ENCODE results near the gene MYBPH.

MYBPH gene

GRCh38 chr1:203176273-203177035, 828 bp upstream of the MYBPH start:
- no peak for ATAC-seq
- no peak for TF ChIP-seq ZFP3 (CRISPR knock-in tag; IDR thresholded peaks at IDR 0.05)
- TF ChIP-seq GLIS3 (CRISPR knock-in tag; IDR thresholded peaks at IDR 0.05) = no peak
- TF ChIP-seq RARB (CRISPR knock-in tag; IDR thresholded peaks at IDR 0.05) = no peak
- TF ChIP-seq PATZ1 (CRISPR knock-in tag; IDR thresholded peaks at IDR 0.05; ENCODE audit: borderline replicate concordance) = no peak
- no peak for TF ChIP-seq BACH2 (CRISPR knock-in tag; IDR thresholded peaks at IDR 0.05; ENCODE audit: borderline replicate concordance)
- TF ChIP-seq, protein P1, sequence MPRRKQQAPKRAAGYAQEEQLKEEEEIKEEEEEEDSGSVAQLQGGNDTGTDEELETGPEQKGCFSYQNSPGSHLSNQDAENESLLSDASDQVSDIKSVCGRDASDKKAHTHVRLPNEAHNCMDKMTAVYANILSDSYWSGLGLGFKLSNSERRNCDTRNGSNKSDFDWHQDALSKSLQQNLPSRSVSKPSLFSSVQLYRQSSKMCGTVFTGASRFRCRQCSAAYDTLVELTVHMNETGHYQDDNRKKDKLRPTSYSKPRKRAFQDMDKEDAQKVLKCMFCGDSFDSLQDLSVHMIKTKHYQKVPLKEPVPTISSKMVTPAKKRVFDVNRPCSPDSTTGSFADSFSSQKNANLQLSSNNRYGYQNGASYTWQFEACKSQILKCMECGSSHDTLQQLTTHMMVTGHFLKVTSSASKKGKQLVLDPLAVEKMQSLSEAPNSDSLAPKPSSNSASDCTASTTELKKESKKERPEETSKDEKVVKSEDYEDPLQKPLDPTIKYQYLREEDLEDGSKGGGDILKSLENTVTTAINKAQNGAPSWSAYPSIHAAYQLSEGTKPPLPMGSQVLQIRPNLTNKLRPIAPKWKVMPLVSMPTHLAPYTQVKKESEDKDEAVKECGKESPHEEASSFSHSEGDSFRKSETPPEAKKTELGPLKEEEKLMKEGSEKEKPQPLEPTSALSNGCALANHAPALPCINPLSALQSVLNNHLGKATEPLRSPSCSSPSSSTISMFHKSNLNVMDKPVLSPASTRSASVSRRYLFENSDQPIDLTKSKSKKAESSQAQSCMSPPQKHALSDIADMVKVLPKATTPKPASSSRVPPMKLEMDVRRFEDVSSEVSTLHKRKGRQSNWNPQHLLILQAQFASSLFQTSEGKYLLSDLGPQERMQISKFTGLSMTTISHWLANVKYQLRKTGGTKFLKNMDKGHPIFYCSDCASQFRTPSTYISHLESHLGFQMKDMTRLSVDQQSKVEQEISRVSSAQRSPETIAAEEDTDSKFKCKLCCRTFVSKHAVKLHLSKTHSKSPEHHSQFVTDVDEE (CRISPR knock-in tag; IDR thresholded peaks at IDR 0.05) = no peak
- no peak for TF ChIP-seq ZFP30 (CRISPR knock-in tag; IDR thresholded peaks at IDR 0.05)
- TF ChIP-seq, protein P2, sequence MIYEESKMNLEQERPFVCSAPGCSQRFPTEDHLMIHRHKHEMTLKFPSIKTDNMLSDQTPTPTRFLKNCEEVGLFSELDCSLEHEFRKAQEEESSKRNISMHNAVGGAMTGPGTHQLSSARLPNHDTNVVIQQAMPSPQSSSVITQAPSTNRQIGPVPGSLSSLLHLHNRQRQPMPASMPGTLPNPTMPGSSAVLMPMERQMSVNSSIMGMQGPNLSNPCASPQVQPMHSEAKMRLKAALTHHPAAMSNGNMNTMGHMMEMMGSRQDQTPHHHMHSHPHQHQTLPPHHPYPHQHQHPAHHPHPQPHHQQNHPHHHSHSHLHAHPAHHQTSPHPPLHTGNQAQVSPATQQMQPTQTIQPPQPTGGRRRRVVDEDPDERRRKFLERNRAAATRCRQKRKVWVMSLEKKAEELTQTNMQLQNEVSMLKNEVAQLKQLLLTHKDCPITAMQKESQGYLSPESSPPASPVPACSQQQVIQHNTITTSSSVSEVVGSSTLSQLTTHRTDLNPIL (CRISPR knock-in tag; IDR thresholded peaks at IDR 0.05; ENCODE audit: low read depth) = no peak
- no peak for TF ChIP-seq POU6F1 (CRISPR knock-in tag; IDR thresholded peaks at IDR 0.05; ENCODE audit: borderline replicate concordance, low read depth)
- no peak for TF ChIP-seq PPARA (CRISPR knock-in tag; IDR thresholded peaks at IDR 0.05; ENCODE audit: borderline replicate concordance)
- no peak for TF ChIP-seq ZNF565 (CRISPR knock-in tag; conservative IDR thresholded peaks at IDR 0.05; ENCODE audit: low read depth)
- no peak for TF ChIP-seq CSDC2 (CRISPR knock-in tag; IDR thresholded peaks at IDR 0.05)
- TF ChIP-seq ESRRG (CRISPR knock-in tag; IDR thresholded peaks at IDR 0.05) = no peak
- no peak for TF ChIP-seq ZC3H10 (CRISPR knock-in tag; IDR thresholded peaks at IDR 0.05)
- TF ChIP-seq ZNF70 (CRISPR knock-in tag; IDR thresholded peaks at IDR 0.05) = no peak
- no peak for TF ChIP-seq TOX (CRISPR knock-in tag; IDR thresholded peaks at IDR 0.05; ENCODE audit: borderline replicate concordance)
- TF ChIP-seq SNAI2 (CRISPR knock-in tag; IDR thresholded peaks at IDR 0.05) = no peak
- no peak for TF ChIP-seq ZNF8 (CRISPR knock-in tag; IDR thresholded peaks at IDR 0.05)
- no peak for TF ChIP-seq OSR1 (CRISPR knock-in tag; IDR thresholded peaks at IDR 0.05)
- TF ChIP-seq TCF4 (CRISPR knock-in tag; IDR thresholded peaks at IDR 0.05; ENCODE audit: borderline replicate concordance) = no peak

DNA sequence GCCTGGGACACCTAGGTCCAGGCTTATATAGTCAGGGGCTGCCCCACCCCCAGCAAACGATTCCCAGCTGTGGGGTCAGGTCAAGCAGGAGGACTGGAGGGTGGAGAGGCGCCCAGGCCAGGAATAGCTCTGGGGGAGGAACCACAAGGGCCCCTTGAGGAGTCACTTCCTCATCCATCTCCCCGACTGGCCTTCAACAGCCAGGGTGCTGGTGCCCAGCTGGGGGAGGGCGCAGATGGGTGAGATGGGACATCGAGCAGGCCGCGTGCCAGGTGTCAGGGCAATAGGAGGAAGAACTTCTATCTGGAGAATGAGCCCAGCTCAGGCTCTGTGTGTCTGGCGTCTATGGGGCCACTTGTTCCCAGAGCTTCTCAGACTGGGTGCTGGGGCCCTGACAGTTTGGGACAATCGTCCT, 208 bp upstream of the MYBPH start:
- ATAC-seq = no peak

More for the DNA sequence above, 208 bp upstream of the MYBPH start:
- no peak for TF ChIP-seq RARB (CRISPR knock-in tag; IDR thresholded peaks at IDR 0.05)
- no peak for TF ChIP-seq SNAI2 (CRISPR knock-in tag; IDR thresholded peaks at IDR 0.05)
- TF ChIP-seq ZNF565 (CRISPR knock-in tag; conservative IDR thresholded peaks at IDR 0.05; ENCODE audit: low read depth) = no peak
- no peak for TF ChIP-seq ESRRG (CRISPR knock-in tag; IDR thresholded peaks at IDR 0.05)
- TF ChIP-seq, protein P1 (CRISPR knock-in tag; IDR thresholded peaks at IDR 0.05) = no peak
- no peak for TF ChIP-seq ZFP30 (CRISPR knock-in tag; IDR thresholded peaks at IDR 0.05)
- no peak for TF ChIP-seq POU6F1 (CRISPR knock-in tag; IDR thresholded peaks at IDR 0.05; ENCODE audit: borderline replicate concordance, low read depth)
- TF ChIP-seq PATZ1 (CRISPR knock-in tag; IDR thresholded peaks at IDR 0.05; ENCODE audit: borderline replicate concordance) = no peak
- no peak for TF ChIP-seq ZFP3 (CRISPR knock-in tag; IDR thresholded peaks at IDR 0.05)
- TF ChIP-seq ZNF70 (CRISPR knock-in tag; IDR thresholded peaks at IDR 0.05) = no peak
- no peak for TF ChIP-seq OSR1 (CRISPR knock-in tag; IDR thresholded peaks at IDR 0.05)
- no peak for TF ChIP-seq GLIS3 (CRISPR knock-in tag; IDR thresholded peaks at IDR 0.05)
- no peak for TF ChIP-seq ZNF8 (CRISPR knock-in tag; IDR thresholded peaks at IDR 0.05)
- no peak for TF ChIP-seq BACH2 (CRISPR knock-in tag; IDR thresholded peaks at IDR 0.05; ENCODE audit: borderline replicate concordance)
- no peak for TF ChIP-seq CSDC2 (CRISPR knock-in tag; IDR thresholded peaks at IDR 0.05)
- no peak for TF ChIP-seq ISL1 (CRISPR knock-in tag; IDR thresholded peaks at IDR 0.05)
